ENCODE data around the gene ST7. TPM values are rescaled to one million over a fixed set of nuclear protein-coding genes. Genes with fewer than 3 reads are reported as not detected.

ST7 gene
- total RNA-seq, 1 experiment from 2014 or later: 38.2 TPM

DNA sequence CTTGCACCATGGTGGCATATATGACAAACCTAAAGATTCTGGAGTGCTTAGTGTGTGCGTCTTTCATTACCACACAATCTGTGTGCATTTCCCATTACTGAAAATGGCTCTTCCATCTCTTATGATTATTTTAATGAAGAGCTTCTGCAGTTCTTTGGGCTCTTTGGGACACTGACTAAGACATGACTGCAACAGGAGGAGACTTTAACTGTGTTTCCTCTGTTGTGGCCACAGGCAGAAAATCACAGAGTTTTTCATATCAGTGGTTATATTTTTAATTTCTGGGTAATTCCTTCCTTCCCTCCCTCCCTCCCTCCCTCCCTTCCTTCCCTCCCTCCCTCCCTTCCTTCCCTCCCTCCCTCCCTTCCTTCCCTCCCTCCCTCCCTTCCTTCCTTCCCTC, 311.4 kb downstream of the ST7 start:
- intact Hi-C loops (cut with micrococcal nuclease; ENCODE audit: unreplicated experiment): no loop called here
- H3K9me3 Mint-ChIP-seq (ENCODE audit: unreplicated experiment): no peaks in the 10 kb centered on the region
- TF ChIP-seq, protein P1, sequence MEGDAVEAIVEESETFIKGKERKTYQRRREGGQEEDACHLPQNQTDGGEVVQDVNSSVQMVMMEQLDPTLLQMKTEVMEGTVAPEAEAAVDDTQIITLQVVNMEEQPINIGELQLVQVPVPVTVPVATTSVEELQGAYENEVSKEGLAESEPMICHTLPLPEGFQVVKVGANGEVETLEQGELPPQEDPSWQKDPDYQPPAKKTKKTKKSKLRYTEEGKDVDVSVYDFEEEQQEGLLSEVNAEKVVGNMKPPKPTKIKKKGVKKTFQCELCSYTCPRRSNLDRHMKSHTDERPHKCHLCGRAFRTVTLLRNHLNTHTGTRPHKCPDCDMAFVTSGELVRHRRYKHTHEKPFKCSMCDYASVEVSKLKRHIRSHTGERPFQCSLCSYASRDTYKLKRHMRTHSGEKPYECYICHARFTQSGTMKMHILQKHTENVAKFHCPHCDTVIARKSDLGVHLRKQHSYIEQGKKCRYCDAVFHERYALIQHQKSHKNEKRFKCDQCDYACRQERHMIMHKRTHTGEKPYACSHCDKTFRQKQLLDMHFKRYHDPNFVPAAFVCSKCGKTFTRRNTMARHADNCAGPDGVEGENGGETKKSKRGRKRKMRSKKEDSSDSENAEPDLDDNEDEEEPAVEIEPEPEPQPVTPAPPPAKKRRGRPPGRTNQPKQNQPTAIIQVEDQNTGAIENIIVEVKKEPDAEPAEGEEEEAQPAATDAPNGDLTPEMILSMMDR (IDR thresholded peaks at IDR 0.05; ENCODE audit: insufficient read depth in 1 of 2, low read depth in 1 of 2, low read length in 1 of 2, severe bottlenecking in 1 of 2, unreplicated experiment in 1 of 2): no peak
- POLR2A ChIA-PET: no interaction called here
- Histone ChIP-seq H3K4me1 (no peaks in the 10 kb centered on the region), H3K27me3 (replicated peaks; ENCODE audit: control insufficient read depth, insufficient read depth, low read length) (0 out of 2 replicates have a peak, but pooled peaks cover 1% of the 10 kb centered on the region), H3K4me3 (ENCODE audit: low read depth, low read length) (no peak overlapping the region), H3K36me3 (ENCODE audit: control insufficient read depth, insufficient read depth, low read length) (no peaks in the 10 kb centered on the region), H3K9me3 (peaks cover 11% of the 10 kb centered on the region)
- no peak for DNase-seq
- no peak overlapping the region for H3K4me3 Mint-ChIP-seq (ENCODE audit: unreplicated experiment)
- H3K27me3 Mint-ChIP-seq (ENCODE audit: insufficient read depth, unreplicated experiment): peaks cover 16% of the 10 kb centered on the region
- no peaks in the 10 kb centered on the region for H3K4me1 Mint-ChIP-seq (ENCODE audit: low read depth, unreplicated experiment)
- no peak overlapping the region for H3K27ac Mint-ChIP-seq (ENCODE audit: unreplicated experiment)
- CTCF ChIA-PET: no interaction called here
- no TSS peak for BruUV-seq (replicated peaks)
- H3K36me3 Mint-ChIP-seq (ENCODE audit: insufficient read depth, unreplicated experiment): no peaks in the 10 kb centered on the region

DNA sequence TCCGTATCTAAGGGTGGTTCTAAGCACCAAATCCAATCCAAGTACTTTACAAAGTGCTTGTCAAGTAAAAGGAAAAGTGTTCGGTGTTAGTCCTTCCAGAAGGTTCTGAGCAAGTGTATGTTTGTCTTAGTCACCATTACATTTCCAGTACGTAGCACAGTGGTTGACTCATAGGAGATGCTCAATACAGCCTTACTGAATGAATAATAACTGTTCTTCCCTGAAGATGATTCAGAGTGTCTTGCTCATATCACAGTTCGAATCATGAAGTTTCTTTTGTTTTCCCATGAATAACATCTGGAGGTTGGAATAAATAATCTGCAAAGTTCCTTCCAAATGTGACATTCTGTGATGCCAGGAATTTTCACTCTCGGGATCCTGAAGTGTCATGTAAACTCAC, 316.1 kb downstream of the ST7 start:
- TF ChIP-seq, protein P1 (IDR thresholded peaks at IDR 0.05; ENCODE audit: insufficient read depth in 1 of 2, low read depth in 1 of 2, low read length in 1 of 2, severe bottlenecking in 1 of 2, unreplicated experiment in 1 of 2): no peak
- BruUV-seq (replicated peaks): no TSS peak
- no peak overlapping the region for H3K27ac Mint-ChIP-seq (ENCODE audit: unreplicated experiment)
- ChIA-PET POLR2A (no interaction called here), CTCF (no interaction called here)
- no peaks in the 10 kb centered on the region for H3K9me3 Mint-ChIP-seq (ENCODE audit: unreplicated experiment)
- DNase-seq: no peak
- intact Hi-C loops (cut with micrococcal nuclease; ENCODE audit: unreplicated experiment): no loop called here
- Histone ChIP-seq H3K4me1 (no peaks in the 10 kb centered on the region), H3K4me3 (ENCODE audit: low read depth, low read length) (no peak overlapping the region), H3K9me3 (peaks cover 11% of the 10 kb centered on the region), H3K36me3 (ENCODE audit: control insufficient read depth, insufficient read depth, low read length) (no peaks in the 10 kb centered on the region), H3K27me3 (replicated peaks; ENCODE audit: control insufficient read depth, insufficient read depth, low read length) (peaks cover 1% of the 10 kb centered on the region; the same call in 1 of the 2 replicates)
- no peaks in the 10 kb centered on the region for H3K4me1 Mint-ChIP-seq (ENCODE audit: low read depth, unreplicated experiment)
- H3K27me3 Mint-ChIP-seq (ENCODE audit: insufficient read depth, unreplicated experiment): peaks cover 21% of the 10 kb centered on the region
- no peak overlapping the region for H3K4me3 Mint-ChIP-seq (ENCODE audit: unreplicated experiment)
- no peaks in the 10 kb centered on the region for H3K36me3 Mint-ChIP-seq (ENCODE audit: insufficient read depth, unreplicated experiment)

DNA sequence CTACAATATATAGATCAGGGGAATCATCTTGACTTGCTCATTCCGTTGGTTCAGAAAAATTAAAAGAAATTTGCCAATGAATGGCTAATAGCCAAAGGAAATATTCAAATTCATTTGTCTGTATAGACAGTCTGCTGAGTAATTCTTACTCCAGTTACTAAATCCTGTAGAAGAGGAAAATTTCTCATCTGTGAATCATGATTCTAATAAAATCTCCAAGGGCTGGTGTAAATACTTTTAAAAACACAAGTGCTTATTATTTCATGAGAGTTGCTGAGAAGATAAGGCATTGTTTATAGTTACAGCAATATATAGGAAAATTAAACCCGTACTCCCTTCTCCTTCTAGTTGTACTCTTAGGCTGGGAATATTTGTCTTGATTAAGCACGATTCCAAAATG, 316.6 kb downstream of the ST7 start:
- no TSS peak for BruUV-seq (replicated peaks)
- no peaks in the 10 kb centered on the region for H3K4me1 Mint-ChIP-seq (ENCODE audit: low read depth, unreplicated experiment)
- Histone ChIP-seq H3K4me1 (no peaks in the 10 kb centered on the region), H3K9me3 (peaks cover 11% of the 10 kb centered on the region), H3K4me3 (ENCODE audit: low read depth, low read length) (no peak overlapping the region), H3K27me3 (replicated peaks; ENCODE audit: control insufficient read depth, insufficient read depth, low read length) (peaks cover 1% of the 10 kb centered on the region; the same call in 1 of the 2 replicates), H3K36me3 (ENCODE audit: control insufficient read depth, insufficient read depth, low read length) (no peaks in the 10 kb centered on the region)
- CTCF ChIA-PET: no interaction called here
- intact Hi-C loops (cut with micrococcal nuclease; ENCODE audit: unreplicated experiment): no loop called here
- no peak overlapping the region for H3K4me3 Mint-ChIP-seq (ENCODE audit: unreplicated experiment)
- POLR2A ChIA-PET: no interaction called here
- no peak overlapping the region for H3K27ac Mint-ChIP-seq (ENCODE audit: unreplicated experiment)
- no peak for DNase-seq
- H3K9me3 Mint-ChIP-seq (ENCODE audit: unreplicated experiment): no peaks in the 10 kb centered on the region
- peaks cover 21% of the 10 kb centered on the region for H3K27me3 Mint-ChIP-seq (ENCODE audit: insufficient read depth, unreplicated experiment)
- H3K36me3 Mint-ChIP-seq (ENCODE audit: insufficient read depth, unreplicated experiment): no peaks in the 10 kb centered on the region
- TF ChIP-seq, protein P1 (IDR thresholded peaks at IDR 0.05; ENCODE audit: insufficient read depth in 1 of 2, low read depth in 1 of 2, low read length in 1 of 2, severe bottlenecking in 1 of 2, unreplicated experiment in 1 of 2): no peak
